ENCODE results near the gene HNRNPLL.

The HNRNPLL gene

DNA sequence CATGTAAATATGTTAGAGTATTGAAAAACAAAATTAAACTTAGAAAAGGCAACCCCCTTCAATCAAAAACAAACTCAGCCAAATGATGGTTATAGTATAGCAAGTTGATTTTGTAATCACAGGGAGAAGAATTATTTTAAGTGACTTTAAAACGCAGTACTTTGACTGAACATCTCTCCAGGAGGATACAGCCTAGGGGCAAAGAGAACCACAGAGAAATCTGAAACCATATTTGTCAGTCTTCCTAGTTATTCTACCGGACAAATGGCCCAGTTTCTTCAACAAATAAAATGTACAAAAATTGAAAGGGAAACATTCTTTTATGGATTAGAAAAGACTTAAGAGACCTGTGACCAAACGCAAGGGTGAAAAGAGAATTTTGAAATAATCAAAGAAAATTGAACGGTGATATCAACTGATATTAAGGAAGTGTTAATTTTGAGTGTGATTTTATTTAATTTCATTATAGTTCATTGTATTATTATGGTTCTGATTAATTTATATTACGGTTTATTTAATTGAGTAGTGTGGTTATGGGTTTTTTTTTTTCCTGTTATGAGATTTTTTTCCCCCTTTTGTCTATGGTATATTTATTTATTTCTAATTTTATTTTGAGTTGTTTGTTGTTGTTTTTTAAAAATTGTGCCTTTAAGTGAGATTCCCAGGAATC is 75.3 kb downstream of the HNRNPLL start:
- no peak for DNase-seq (ENCODE audit: low read depth)

GRCh38 chr2:38526195-38526594 is 76.5 kb downstream of the HNRNPLL start:
- no peak for DNase-seq (ENCODE audit: low read depth)

DNA sequence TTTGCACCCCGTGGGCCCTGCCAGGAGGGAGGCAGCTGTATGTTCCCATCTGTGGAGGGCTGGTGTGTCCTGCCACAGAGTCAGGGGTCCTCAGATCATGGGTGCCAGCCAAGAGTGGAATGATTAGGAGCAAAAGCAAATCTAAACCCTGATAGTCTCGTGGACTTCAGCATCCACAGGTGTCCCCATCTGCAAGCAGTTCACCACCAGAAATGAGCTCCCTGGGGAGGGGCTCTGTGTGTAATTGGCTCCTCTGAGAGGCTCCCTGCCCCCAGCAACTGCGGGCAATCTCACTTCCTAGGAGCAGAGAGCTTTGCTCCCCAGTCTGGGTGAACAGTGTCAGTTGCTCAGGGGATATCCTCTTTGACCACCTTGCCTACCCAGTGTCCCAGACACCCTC is 78.1 kb downstream of the HNRNPLL start:
- no peak for DNase-seq (ENCODE audit: low read depth)

DNA sequence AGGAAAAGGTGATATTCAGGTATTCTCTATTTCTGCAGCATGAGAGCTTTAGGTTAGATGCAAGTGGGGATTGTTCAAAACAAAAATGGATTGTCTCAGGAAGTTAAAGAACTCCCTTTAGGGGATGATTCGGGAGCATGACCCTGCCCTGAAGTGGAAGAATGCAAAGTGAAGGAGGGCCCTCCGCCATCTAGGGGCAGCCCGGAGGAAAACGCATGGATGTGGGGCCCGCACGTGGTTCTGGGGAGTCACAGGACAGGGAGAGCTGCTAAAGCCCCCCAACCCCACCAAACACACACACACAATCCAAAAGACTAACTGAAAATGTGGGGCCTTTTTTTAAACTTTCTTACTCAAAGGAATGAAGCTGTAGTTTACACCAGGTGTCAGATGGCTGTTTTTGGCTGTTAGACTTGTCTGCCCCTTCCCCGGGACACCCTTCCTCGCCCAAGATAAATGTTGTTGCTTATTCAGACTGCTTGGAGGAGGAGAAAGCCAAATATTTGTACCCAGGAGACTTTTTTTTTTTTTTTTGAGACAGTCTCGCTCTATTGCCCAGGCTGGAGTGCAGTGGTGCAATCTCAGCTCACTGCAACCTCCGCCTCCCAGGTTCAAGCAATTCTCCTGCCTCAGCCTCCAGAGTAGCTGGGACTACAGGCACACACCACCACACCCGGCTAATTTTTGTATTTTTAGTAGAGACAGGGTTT is 78.8 kb downstream of the HNRNPLL start:
- no peak for DNase-seq (ENCODE audit: low read depth)

GRCh38 chr2:38522754-38523349 is 79.9 kb downstream of the HNRNPLL start:
- no peak for DNase-seq (ENCODE audit: low read depth)

DNA sequence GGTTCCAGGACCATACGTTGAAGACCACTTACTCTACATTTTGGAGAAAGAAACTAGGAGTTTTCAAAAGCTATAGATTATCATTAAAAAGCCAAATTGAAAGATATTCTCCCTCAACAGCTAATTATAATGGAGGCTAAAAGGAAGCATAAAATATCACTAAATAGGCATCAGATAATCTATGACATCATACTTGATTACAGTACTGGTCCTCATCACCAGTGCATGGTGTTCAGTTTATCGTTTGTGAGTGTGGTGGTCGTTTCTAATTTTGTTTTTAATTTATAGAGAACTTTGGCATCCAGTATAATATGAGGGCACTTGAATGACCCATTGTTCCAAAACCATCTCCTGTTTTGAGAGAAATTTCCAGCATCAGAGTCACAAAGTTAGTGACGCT is 80.9 kb downstream of the HNRNPLL start:
- DNase-seq (ENCODE audit: low read depth) = no peak

DNA sequence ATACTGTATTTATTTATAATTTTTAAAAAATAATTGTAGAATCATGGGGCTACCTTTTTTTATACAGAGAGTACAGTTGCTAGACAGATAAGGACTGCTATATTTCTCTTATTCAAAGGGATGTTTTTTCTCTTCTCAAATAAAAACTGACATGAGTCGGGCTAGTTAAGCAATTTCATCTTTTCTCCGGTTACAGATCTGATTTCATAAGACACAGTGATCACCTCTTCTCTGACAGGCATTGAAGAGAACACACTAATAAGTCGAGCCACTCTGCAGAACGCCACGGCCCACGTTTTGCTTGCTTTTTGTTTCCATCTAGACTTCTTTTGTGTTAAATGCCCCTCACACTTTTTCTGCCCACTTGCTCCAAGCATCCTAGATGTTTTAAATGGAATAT is 85.4 kb downstream of the HNRNPLL start:
- DNase-seq (ENCODE audit: low read depth) = no peak

- DNase-seq (ENCODE audit: low read depth) = no peak
Measured at GRCh38 chr2:38516526-38516925, 86.2 kb downstream of the HNRNPLL start.

GRCh38 chr2:38516122-38516521 is 86.6 kb downstream of the HNRNPLL start:
- no peak for DNase-seq (ENCODE audit: low read depth)

DNA sequence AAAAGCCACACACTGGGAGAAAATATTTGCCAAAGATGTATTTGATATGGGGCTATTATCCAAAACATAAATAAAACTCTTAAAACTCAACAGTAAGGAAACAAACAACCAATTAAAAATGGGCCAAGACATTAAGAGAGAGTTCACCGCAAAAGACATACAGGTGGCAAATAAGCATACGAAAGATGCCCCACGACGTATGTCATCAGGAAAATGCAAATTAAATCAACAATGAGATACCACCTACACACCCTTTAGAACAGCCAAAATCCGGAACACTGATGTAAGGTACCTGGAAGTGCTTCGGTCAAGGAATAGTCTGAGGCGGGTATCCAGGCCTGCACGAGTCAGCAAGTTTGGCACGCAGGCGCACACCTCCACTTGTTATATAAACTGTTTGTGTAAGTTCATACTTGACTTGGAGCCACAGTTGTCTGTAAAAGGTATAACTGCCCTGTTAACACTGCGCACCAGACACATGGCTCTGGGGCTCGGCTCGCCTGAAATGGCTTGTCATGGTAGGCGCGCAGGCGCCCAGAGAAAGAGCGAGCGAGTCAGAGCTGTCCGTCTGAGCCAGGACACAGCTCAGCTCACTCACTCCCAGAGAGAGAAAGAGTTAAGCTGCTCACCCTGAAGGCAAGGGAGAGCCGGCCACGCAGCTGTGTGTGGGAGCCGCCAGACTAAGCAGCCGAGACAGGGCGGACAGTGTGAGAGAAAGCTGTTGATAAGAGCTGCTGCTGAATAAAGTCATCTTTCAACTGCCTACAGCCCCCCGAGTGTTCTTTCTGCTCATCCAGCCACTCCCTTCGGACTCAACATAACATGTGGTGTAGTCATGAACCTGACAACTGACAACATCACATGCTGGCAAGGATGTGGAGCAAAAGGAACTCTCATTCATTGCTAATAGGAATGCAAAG is 87.3 kb downstream of the HNRNPLL start:
- DNase-seq (ENCODE audit: low read depth) = no peak

DNA sequence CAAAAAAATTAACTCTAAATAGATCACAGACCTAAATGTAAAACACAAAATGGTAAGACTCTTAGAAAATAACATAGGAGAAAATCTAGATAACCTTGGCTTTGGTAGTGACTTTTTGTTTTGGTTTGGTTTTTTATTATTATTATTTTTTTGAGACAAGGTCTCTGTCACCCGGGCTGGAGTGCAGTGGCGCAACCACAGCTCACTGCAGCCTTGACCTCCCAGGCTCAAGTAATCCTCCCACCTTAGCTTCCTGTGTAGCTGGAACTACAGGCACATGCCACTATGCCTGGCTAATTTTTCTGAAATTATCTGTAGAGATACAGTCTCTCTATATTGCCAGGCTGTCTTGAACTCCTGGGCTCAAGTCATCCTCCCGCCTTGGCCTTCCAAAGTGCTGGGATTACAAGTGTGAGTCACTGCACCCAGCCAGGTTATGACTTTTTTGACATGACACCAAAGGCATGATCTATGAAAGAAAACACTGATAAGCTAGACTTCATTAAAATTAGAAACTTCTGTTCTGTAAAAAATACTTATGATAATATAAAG is 88.0 kb downstream of the HNRNPLL start:
- DNase-seq (ENCODE audit: low read depth) = no peak

GRCh38 chr2:38512211-38512610 is 90.5 kb downstream of the HNRNPLL start:
- no peak for DNase-seq (ENCODE audit: low read depth)
